ENCODE measurements around the gene DNPH1. TPM values are rescaled to one million over a fixed set of nuclear protein-coding genes. Genes with fewer than 3 reads are reported as not detected.
A peak's percentile ranks its signal among the peaks of the same experiment; 100 is the strongest.

DNPH1 gene
- total RNA-seq, 1 donor = 92.9 TPM

GRCh38 chr6:43247114-43247999, 18.1 kb upstream of the DNPH1 start:
- DNase-seq (ENCODE audit: low read depth in 2 of 3, low spot score in 2 of 3) = peak; percentile 57 to 75 (median 62)

DNA sequence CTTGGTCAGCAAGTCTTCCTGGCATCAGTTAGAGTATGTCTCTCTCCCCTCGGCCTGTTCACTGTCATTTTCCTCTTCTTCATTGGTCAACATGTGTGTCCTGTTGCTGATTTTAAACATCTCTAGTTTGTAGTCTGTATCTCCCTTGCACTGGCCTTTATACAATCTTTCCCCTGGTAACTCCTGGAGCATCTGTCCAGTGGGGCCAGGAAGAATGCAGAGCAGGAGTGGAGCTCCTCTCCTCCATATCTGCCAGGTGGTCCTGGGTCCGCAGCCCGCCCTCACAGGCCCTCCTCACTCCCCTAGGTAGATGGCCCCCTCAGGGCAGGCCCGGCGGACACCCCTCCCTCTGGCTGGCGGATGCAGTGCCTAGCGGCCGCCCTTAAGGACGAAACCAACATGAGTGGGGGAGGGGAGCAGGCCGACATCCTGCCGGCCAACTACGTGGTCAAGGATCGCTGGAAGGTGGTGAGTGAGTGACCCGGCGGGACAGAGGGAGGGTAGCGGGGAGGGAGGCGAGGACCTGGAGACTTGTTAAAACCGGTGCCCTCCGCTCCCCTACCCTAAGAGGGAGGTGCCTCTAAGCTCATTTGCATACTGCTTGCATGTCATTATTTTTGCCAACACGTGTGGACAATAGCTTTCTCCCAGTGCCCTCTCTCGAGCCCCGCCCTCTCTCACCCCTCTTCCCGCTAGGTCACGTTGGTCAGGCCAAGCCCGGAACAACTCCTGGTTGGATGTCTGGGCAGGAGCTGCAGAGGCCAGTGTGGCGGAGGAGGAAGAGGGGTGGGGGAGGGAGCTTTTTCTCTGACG, 17.2 kb upstream of the DNPH1 start:
- DNase-seq (ENCODE audit: low read depth in 2 of 3, low spot score in 2 of 3) = peak in 1 of 3 donors; percentile 34

GRCh38 chr6:43243664-43244321, 14.5 kb upstream of the DNPH1 start:
- DNase-seq (ENCODE audit: low read depth in 2 of 3, low spot score in 2 of 3) = no peak

DNA sequence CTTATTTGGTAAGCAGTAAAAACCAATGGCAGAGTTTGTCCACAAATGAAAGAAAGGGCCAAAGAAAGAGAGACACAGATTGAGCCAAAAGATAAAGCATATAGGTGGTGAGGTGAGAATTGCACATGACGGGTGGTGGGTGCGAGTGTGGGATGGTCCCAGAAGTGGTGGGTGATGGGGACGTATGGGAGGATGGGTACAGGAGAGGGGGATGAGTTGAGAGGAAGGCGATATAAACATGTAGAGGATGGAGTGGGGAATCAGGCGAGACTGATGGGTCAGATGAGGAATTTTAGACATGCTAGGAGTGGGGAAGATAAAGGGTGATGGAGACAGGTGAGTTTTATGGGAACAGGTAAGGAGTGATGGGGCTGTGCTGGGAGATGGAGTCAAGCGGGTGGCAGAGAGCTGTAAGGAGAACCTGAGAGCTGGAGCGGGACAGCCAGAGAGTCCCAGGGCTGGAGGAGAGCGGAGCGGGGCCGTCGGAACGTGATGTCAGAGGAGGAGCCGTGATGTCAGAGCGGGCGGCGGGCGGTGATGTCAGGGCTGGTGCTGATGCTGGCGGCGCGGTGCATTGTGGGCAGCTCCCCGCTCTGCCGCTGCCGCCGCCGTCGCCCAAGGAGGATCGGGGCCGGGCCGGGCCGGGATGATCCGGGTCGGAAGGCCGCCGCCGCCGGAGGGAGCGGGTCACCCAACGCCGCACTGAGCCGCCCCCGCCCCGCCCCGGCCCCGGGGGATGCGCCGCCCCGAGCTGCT, 13.8 kb upstream of the DNPH1 start, which contains the start of gene TTBK1:
TSS of gene TTBK1 (plus strand) at position 574 of the 756 bp plus-strand sequence. CDS start 3,180 bp downstream, outside the sequence.
- DNase-seq (ENCODE audit: low read depth in 2 of 3, low spot score in 2 of 3) = no peak

- no peak for DNase-seq (ENCODE audit: low read depth in 2 of 3, low spot score in 2 of 3)
These were observed 12.2 kb upstream of the DNPH1 start for GRCh38 chr6:43241446-43241845.

- DNase-seq (ENCODE audit: low read depth in 2 of 3, low spot score in 2 of 3) = no peak
These were observed 11.7 kb upstream of the DNPH1 start for GRCh38 chr6:43240950-43241349.

DNA sequence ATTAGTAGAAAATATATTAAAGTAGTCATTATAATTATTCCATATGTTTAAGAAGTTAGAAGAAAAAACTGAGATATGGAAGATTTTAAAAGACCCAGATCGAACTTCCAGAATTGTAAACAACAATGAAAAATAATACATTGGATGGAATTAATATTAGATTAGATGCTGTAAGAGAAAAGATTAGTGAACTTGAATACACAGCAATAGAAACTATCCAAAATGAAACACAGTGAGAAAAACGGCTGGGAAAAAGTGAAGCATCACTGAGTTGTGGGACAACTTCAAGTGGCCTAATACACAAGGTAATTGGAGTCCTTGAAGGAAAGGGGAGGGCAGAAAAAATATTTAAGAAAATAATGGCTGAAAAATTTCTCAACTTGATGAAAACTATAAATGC, 9.8 kb upstream of the DNPH1 start:
- DNase-seq (ENCODE audit: low read depth in 2 of 3, low spot score in 2 of 3) = no peak

DNA sequence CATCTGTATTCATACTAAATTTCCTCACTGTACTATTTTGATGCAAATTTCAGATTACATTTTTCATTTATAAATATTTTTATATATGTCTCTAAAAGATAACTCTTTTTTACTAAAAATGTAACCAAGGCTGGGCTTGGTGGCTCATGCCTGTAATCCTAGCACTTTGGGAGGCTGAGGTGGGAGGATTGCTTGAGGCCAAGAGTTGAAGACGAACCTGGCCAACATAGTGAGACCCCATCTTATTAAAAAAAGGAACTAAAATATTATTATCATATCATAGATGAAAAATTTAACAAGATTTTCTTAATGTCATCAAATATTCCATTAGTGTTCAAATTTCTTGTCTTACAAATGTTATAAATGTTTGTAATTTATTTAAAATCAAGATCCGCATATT, 6.6 kb upstream of the DNPH1 start:
- no peak for DNase-seq (ENCODE audit: low read depth in 2 of 3, low spot score in 2 of 3)

DNA sequence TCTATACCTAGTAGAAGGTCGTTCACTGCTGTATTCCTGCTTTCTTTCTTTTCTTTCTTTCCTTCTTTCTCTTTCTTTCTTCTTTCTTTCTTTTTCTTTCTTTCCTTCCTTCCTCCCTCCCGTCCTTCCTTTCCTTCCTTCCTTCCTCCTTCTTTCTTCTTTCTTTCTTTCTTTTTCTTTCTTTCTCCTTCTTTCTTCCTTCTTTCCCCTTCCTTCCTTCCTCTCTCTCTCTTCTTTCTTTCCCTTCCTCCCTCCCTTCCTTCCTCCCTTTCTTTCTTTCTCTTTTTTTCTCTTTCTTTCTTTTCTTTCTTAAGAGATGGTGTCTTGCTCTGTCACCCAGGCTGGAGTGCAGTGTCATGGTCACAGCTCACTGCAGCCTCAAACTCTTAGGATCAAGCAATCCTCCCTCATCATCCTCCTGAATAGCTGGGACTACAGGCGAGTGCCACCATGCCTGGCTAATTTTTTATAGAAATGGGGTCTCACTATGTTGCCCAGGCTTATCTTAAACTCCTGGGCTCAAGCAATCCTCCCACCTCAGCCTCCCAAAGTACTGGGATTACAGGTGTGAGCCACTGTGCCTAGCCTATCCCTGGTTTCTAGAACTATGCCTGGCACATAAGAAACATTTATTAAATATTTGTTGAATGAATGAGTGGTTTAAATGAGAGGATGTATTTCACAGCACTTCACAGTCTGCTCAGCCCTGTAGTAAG, 2.6 kb upstream of the DNPH1 start:
- no peak for DNase-seq (ENCODE audit: low read depth in 2 of 3, low spot score in 2 of 3)

GRCh38 chr6:43231053-43231452, 1.8 kb upstream of the DNPH1 start:
- no peak for DNase-seq (ENCODE audit: low read depth in 2 of 3, low spot score in 2 of 3)

DNA sequence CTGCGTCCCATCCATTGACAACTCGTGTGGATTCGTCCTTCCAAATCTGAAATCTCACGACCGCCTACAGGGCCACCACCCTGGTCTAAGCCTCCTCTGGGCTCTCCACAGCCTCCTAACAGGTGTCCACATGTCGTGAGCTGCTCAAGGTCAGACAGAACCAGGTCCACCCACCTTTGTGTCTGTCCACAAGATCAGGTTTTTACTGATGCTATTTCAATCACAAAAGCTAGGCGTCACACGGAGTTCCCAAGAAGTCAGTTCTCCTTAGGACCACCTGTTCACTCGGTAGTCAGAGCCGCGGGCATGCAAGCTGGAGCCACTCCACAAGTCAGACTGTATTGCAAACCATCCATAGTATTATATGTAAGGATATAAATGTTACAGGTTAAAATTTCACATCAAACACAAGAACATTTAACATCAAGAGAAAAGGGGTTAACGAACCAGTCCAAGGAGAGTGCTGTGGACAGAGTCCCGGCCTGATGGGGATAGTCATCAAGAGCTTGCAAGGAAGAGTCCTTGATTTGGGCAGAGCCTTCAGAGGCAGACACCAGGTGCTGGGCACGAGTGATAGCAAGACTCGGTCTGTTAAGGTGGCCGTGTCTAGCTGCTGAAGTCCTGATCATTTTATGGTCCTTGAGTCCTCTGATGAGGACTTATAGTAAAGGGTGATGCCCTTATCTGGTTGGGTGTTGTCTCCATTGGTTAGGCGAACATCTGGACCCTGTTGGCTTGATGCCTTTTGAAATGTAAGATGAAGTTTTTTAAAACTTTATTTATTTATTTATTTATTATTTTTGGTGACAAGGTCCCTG, 731 bp upstream of the DNPH1 start:
- DNase-seq (ENCODE audit: low read depth in 2 of 3, low spot score in 2 of 3) = no peak

DNA sequence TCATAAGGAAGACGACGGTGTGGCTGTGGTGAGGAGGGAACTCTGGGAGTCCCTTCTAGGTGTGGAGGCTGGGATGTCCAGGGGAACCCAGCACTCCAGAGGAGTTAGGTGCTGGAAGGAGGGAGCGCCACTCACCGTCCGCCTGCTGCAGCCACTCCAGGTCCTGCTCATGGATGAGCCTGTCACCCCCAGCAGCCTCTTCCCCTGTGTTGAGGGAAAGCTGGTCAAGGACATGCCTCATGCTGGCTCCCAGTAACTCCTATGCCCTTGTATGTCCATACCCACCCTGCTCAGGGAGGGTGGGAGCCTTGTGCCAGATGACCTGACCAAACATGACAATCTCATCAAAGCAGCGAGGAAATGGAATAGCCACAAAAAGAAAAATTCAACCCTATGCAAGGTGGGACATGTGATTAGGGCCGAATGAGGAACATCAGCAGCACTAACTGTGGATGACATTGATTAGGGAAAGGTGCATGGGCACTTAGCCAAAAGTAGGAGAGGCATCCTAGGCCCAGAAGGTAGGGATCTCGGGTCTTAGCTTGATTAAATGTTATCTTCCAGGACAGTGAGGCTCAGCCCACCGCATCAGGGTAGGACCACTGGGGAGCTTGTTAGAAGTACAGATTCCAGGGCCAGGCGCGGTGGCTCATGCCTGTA, 3.0 kb downstream of the DNPH1 start:
- peak in 1 of 3 donors; percentile 65 for DNase-seq (ENCODE audit: low read depth in 2 of 3, low spot score in 2 of 3)

DNA sequence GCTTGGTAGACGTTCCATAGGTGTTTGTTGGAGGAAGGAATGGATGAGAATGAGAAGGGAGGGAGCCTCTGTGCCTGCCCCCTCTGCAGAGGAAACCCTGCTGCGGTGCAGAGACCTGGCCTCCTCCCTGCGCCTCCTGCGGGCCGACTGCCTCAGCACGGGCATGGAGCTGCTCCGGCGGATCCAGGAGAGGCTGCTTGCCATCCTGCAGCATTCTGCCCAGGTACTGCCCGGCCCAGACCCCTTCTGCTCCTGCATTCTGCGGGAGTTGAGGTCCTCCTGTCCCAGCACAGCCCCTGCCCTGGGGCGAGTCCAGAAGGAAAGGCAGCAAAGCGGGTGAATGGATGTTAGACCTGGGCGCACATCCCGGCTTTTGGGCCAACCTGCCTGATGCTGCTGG, 6.1 kb downstream of the DNPH1 start:
- no peak for DNase-seq (ENCODE audit: low read depth in 2 of 3, low spot score in 2 of 3)

GRCh38 chr6:43222418-43223059, 6.7 kb downstream of the DNPH1 start:
- DNase-seq (ENCODE audit: low read depth in 2 of 3, low spot score in 2 of 3) = no peak

DNA sequence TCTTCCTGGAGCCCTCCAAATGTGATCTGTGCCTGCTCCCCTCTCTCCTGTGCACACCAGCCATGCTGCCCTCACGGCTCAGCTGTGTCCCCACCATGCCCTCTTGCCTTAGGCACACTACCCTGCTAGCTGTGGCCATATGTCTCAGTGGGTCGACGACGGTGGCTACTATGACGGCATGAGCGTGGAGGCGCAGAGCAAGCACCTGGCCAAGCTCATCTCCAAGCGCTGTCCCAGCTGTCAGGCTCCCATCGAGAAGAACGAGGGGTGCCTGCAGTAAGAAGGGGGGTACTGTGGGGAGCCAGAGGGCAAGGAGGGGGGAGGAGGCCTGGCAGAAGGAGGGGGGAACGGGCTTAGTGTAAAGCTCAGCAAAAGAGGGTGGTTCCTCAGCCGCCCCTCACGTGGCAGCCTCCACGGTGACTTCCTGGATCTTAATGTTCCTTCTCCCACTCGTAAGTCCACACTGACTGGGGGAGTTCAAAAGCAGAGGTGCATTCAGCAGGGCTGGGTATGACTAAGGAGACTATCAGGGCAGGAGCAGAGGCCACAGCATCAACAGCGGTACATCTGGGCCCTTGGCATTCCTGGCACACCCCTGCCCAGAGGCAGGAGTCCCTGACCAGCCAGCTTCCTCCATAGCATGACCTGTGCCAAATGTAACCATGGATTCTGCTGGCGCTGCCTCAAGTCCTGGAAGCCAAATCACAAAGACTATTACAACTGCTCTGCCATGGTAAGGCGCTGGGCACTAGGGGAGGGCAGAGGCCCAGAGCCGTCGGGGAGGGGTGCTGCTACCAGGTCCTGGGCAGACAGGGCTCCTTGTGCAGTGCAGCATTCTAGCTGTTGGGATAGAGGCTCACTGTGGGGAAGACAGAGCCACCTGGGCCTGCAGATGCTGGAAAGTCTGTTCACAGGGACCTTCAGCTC, 8.0 kb downstream of the DNPH1 start:
- DNase-seq (ENCODE audit: low read depth in 2 of 3, low spot score in 2 of 3) = no peak

DNA sequence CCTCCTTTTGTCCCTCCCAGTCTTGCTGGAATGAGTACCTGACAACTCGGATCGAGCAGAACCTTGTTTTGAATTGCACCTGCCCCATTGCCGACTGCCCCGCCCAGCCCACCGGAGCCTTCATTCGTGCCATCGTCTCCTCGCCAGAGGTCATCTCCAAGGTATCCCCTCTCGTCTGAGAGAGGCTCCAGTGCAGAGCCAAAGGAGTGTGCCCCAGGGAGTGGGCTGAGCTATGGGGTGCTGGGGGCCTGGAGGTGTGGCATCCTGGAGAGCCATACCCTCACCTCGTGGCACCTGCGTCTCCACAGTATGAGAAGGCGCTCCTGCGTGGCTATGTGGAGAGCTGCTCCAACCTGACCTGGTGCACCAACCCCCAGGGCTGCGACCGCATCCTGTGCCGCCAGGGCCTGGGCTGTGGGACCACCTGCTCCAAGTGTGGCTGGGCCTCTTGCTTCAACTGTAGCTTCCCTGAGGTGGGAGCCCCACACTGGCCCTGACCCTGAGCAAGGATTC, 8.8 kb downstream of the DNPH1 start:
- no peak for DNase-seq (ENCODE audit: low read depth in 2 of 3, low spot score in 2 of 3)

GRCh38 chr6:43219814-43220213, 9.5 kb downstream of the DNPH1 start:
- DNase-seq (ENCODE audit: low read depth in 2 of 3, low spot score in 2 of 3) = no peak
